HG03442 (cell line): ENCODE data around the gene ADAMTS7.
"Not testable (repeated sequence)": the region's sequence is repeated elsewhere in the genome, so short reads cannot be mapped to it uniquely, and the experiment has no call there.

Experiments
- ATAC-seq: cut with Tn5 transposase; IDR thresholded peaks from one replicate; pipeline ENCODE4 v1.9.1; 2021; ENCODE audit warnings: mild to moderate bottlenecking, moderate library complexity; ENCODE audit not compliant: unreplicated experiment

The ADAMTS7 gene

GRCh38 chr15:78753751-78754535 lies 57.3 kb downstream of the ADAMTS7 start:
- ATAC-seq: not testable (repeated sequence)

DNA sequence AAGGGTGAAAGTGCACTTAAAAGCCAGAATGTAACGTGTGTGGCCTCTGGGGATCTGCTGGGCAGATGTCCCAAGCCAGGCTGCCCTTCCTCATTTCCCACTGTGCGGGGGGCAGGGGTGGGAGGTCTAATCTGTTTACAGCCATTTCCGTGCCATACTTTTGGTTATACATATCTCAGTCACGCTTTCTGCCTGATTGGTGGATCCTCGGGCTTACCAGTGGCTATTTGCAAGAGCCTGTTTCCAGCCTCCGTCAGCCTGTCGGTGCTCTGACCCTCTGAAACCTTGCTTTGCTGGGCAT lies 58.0 kb downstream of the ADAMTS7 start:
- not testable (repeated sequence) for ATAC-seq

DNA sequence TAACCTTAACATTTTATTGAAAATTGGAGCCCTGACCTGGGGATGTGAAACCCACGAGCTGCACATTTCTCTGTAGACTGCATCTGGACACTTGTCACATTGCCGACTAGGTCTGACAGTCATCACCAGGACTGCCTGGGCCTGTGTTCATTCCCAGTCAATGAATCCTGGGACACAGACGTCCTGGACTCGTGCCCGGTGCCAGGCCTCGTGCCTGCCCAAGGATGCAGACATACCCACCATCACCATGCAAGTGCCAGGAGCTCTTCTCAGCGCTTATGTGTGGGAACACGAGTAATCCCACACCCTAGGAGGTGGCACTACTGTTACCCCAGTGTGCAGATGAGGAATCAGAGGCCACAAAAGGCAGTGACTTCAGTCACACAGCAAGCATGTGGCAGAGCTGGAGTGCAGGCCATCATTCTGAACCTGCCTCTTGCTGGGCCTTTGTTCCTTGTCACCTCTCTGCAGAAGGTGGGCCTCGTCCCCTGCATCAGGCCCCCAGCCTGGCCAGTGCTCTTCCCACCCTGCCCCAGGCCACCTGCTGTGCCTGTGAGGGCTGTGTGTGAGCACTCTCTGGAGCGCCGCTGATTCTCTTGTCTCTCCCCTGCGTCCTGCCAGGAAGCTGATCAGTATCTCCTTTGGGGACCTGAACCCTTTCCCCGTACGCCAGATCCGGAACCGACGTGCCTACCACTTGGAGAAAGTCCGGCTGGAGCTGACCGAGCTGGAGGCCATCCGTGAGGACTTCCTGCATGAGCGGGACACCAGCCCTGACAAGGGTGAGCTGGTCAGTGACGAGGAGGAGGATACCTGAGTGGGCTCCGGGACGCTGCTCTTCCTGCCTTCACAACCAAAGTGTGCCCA lies 58.5 kb downstream of the ADAMTS7 start:
- ATAC-seq: no peak

- ATAC-seq: no peak
Measured at GRCh38 chr15:78751602-78751979, 59.7 kb downstream of the ADAMTS7 start.

- ATAC-seq: peak; percentile 80
Measured at GRCh38 chr15:78750974-78751601, 60.2 kb downstream of the ADAMTS7 start.

DNA sequence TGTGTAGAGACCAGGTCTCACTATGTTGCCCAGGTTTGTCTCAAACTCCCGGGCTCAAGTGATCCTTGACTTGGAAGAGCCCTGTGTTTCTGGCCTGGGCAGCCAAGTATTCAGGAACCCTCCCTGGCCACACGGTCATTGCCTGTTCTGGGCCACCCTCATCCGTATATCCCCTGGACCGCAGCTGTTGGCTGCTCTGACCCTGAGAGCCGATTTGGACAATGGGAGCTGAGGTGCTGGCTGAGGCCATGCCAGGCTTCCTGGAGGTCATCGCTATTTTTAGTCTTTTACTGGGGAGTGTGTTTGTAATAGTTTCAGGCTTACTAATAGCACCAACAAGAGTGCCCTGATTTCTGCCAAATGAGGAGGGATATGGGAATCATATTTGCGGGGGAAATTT lies 60.7 kb downstream of the ADAMTS7 start:
- no peak for ATAC-seq

DNA sequence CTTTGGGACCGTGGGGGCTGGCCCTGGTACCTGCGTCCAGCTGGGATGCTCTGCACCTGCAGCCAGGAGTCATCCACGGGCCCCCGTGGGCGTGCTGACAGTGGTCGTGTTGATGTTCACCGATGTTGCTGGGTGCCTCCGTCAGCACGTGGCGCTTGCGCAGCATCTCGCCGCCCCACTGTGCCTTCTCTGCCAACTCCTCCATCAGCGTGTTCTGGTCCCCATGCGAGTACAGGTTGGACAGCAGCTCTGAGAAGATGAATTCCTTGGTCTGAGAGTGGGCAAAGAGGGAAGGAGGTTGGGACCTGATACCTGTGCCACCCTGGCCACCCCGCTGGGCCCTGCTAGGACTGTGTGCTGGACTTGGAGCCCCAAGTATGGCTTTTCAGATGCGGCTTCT lies 61.4 kb downstream of the ADAMTS7 start:
- no peak for ATAC-seq

DNA sequence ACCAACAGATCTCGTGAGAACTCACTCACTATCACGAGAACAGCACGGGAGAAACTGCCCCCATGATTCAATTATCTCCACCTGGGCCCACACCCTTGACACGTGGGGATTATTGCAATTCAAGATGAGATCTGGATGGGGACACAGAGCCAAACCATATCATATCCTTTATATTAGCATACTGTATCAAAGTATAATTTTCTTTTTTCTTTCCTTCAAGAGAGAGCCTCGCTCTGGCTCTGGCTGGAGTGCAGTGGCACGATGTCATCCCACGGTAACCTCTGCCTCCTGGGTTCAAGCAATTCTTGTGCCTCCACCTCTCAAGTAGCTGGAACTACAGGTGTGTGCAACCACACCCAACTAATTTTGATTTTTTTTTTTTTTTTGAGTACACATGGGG lies 63.4 kb downstream of the ADAMTS7 start:
- ATAC-seq: not testable (repeated sequence)

DNA sequence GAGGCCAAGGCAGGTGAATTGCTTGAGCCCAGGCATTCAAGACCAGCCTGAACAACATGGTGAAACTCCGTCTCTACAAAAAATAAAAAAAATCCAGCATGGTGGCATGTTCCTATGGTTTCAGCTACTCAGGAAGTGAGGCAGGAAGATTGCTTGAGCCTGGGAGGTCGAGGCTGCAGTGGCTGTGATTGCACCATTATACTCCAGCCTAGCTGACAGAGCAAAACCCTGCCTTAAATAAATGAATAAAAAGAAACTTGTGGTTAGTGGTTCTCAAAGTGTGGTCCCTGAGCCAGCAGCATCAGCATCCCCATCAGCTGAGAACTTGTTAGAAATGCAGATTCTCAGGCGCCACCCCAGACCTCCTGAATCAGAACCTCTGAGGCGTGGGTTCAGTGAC lies 69.6 kb downstream of the ADAMTS7 start:
- not testable (repeated sequence) for ATAC-seq

- ATAC-seq: no peak
Measured at GRCh38 chr15:78740904-78741274, 70.4 kb downstream of the ADAMTS7 start.

GRCh38 chr15:78739996-78740903 lies 71.0 kb downstream of the ADAMTS7 start:
- no peak for ATAC-seq

- ATAC-seq: no peak
Measured at GRCh38 chr15:78739206-78739605, 72.1 kb downstream of the ADAMTS7 start.

- not testable (repeated sequence) for ATAC-seq
Measured at GRCh38 chr15:78737931-78738558, 73.2 kb downstream of the ADAMTS7 start.

GRCh38 chr15:78737187-78737820 lies 74.0 kb downstream of the ADAMTS7 start:
- ATAC-seq: no peak

- ATAC-seq: not testable (repeated sequence)
Measured at GRCh38 chr15:78736286-78736685, 75.0 kb downstream of the ADAMTS7 start.

- ATAC-seq: no peak
Measured at GRCh38 chr15:78734451-78735064, 76.7 kb downstream of the ADAMTS7 start.

DNA sequence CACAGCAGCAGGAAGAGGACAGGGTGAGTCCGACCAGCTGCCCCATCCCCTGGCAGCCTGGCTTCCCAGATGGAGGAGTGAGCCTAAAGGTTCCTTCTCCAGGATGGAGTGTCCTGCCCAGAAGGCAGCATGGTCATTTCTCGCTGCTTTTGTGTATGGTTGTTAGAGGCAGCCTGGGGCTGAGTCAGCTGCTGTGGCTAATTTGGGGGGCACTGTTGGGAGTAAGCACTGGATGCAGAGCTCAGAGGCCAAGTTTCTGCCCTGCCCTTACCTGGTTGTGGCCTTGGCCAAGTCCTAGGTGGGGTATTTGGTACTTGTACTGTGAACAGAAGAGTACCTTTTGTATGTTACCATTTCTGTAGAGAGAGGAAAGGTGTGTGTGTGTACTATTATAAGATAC lies 78.6 kb downstream of the ADAMTS7 start:
- ATAC-seq: no peak

DNA sequence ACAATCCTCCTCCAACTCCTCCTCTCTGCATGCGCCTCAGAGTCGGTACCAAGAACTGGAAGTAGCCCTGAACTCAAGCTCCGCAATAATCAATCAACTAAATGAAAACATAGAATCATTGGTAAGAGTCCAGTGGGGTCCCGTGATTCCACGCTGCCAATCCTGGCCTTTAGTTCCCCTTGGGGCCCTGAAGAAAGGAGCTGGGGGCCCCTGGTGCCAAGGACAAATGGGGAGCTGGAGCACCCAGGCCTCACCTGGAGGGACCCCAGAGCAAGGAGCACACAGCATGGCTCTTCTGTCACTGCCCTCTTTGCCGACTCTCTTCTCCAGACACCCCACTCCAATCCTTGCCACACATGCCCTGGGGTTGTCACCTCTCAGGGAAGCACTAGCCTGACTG lies 80.3 kb downstream of the ADAMTS7 start:
- no peak for ATAC-seq

DNA sequence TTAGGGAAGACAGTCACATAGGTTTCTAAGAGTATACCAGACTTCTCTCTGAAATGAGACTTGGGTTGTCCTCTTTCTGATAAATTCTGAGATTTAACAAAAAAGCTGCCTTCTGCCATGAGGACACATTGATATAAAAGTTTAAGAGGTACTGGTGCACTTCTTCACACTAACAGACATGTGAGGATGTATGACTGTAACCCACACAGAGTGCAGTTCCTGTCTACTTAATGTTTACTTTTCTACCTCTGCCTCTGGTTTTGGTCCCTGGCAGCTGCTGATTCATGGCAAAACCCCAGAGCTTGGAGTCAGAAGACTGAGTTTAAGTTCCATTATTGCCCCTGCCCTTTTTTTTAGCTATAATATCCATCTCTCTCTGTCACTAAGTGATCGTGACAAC lies 82.8 kb downstream of the ADAMTS7 start:
- not testable (repeated sequence) for ATAC-seq
